IMR-90 (cell line): Measurements from ENCODE around the gene FAM186B. TPM values are rescaled to one million over a fixed set of nuclear protein-coding genes. Genes with fewer than 3 reads are reported as not detected.

Experiments
- ATAC-seq: fragments of 200-7000 bp; cut with Tn5 transposase; 2 replicates; pipeline ENCODE4 v1.9.1; 2020; ENCODE audit warnings: low read depth, mild to moderate bottlenecking, moderate library complexity
- BruUV-seq: library from RNA; stranded (reverse); fragments of 400-500 nt; replicated peaks from 2 replicates; lab custom pipeline; 2021; lab: Mats Ljungman, UMichigan
- CTCF ChIA-PET: fragments of 300-600 bp; formaldehyde crosslinking; extraction: SDS; loops from one replicate; lab custom pipeline; 2021; ENCODE audit warnings: antibody characterized with exemption; lab: Yijun Ruan, JAX
- POLR2A ChIA-PET: fragments of 300-600 bp; sonication (Branson Sonifier 250); formaldehyde crosslinking; loops from one replicate; lab custom pipeline; 2022; ENCODE audit warnings: antibody characterized with exemption; ENCODE audit not compliant: unreplicated experiment; lab: Charles Lee
- DNase-seq: peaks from one replicate; pipeline ENCODE4 v3.0.0; 2013
- H2AFZ ChIP-seq: replicated peaks from 2 replicates; pipeline ENCODE3; 2013; ENCODE audit warnings: low read length, mild to moderate bottlenecking; ENCODE audit not compliant: poor library complexity
- H2AK5ac ChIP-seq: 2 replicates; pipeline ENCODE4 v1.6.1; 2013; ENCODE audit warnings: low read depth, low read length, inconsistent platforms
- H2AK9ac ChIP-seq: replicated peaks from 2 replicates; pipeline ENCODE3; 2013; ENCODE audit warnings: mild to moderate bottlenecking, low read depth, low read length, moderate library complexity; ENCODE audit not compliant: poor library complexity
- H2BK120ac ChIP-seq: 2 replicates; pipeline ENCODE4 v1.6.1; 2013; ENCODE audit warnings: low read depth, low read length, inconsistent platforms
- H2BK15ac ChIP-seq: 3 replicates; pipeline ENCODE4 v1.6.1; 2013; ENCODE audit warnings: low read depth, low read length, inconsistent platforms
- H2BK20ac ChIP-seq: 2 replicates; pipeline ENCODE4 v1.6.1; 2013; ENCODE audit warnings: low read depth, mild to moderate bottlenecking, inconsistent platforms, low read length, moderate library complexity
- H2BK5ac ChIP-seq: 2 replicates; pipeline ENCODE4 v1.6.1; 2013; ENCODE audit warnings: mild to moderate bottlenecking, low read depth, low read length, inconsistent platforms; ENCODE audit not compliant: poor library complexity, severe bottlenecking
- H3K14ac ChIP-seq: replicated peaks from 2 replicates; pipeline ENCODE4 v1.6.1; 2013; ENCODE audit warnings: low read depth, low read length, inconsistent platforms
- H3K18ac ChIP-seq: 2 replicates; pipeline ENCODE4 v1.6.1; 2013; ENCODE audit warnings: low read depth, low read length, control low read depth
- H3K23ac ChIP-seq: 2 replicates; pipeline ENCODE4 v1.6.1; 2013; ENCODE audit warnings: low read depth, low read length, inconsistent platforms
- H3K27ac ChIP-seq: 2 replicates; pipeline ENCODE4 v1.5.1; 2013; ENCODE audit warnings: mild to moderate bottlenecking, control low read depth, low read length; ENCODE audit not compliant: insufficient read depth
- H3K27me3 ChIP-seq: 2 replicates; pipeline ENCODE4 v1.6.1; 2013; ENCODE audit warnings: low read length; ENCODE audit not compliant: control insufficient read depth, insufficient read depth
- H3K36me3 ChIP-seq: 2 replicates; pipeline ENCODE4 v1.6.1; 2013; ENCODE audit warnings: low read length, mixed read lengths; ENCODE audit not compliant: control insufficient read depth, insufficient read depth
- H3K4ac ChIP-seq: 2 replicates; pipeline ENCODE4 v1.6.1; 2013; ENCODE audit warnings: low read depth, low read length, inconsistent platforms
- H3K4me1 ChIP-seq: 2 replicates; pipeline ENCODE4 v1.6.1; 2013; ENCODE audit warnings: low read length, mixed read lengths; ENCODE audit not compliant: control insufficient read depth, insufficient read depth
- H3K4me2 ChIP-seq: 2 replicates; pipeline ENCODE4 v1.6.1; 2013; ENCODE audit warnings: low read depth, mild to moderate bottlenecking, control low read depth, low read length, moderate library complexity
- H3K4me3 ChIP-seq: 2 replicates; pipeline ENCODE4 v1.5.1; 2013; ENCODE audit warnings: low read depth, mild to moderate bottlenecking, control low read depth, low read length, moderate library complexity; ENCODE audit not compliant: insufficient read depth
- H3K56ac ChIP-seq: 2 replicates; pipeline ENCODE4 v1.6.1; 2013; ENCODE audit warnings: low read length, inconsistent platforms; ENCODE audit not compliant: insufficient read depth; ENCODE audit errors: extremely low read depth
- H3K79me1 ChIP-seq, 2 experiments: 2 replicates each; pipeline ENCODE4 v1.6.1; 2013; ENCODE audit warnings: low read length in 2 of 2, inconsistent platforms in 1 of 2, low read depth in 1 of 2
- H3K9ac ChIP-seq: 2 replicates; pipeline ENCODE4 v1.6.1; 2013; ENCODE audit warnings: low read depth, low read length, control low read depth
- H3K9me1 ChIP-seq: 2 replicates; pipeline ENCODE4 v1.6.1; 2013; ENCODE audit warnings: low read length, inconsistent platforms; ENCODE audit not compliant: insufficient read depth
- H3K9me3 ChIP-seq: 2 replicates; pipeline ENCODE4 v1.6.1; 2013; ENCODE audit warnings: low read length; ENCODE audit not compliant: control insufficient read depth, insufficient read depth
- H4K20me1 ChIP-seq: 2 replicates; pipeline ENCODE4 v1.6.1; 2013; ENCODE audit warnings: low read length, inconsistent platforms; ENCODE audit not compliant: insufficient read depth
- H4K5ac ChIP-seq: 2 replicates; pipeline ENCODE4 v1.6.1; 2013; ENCODE audit warnings: mild to moderate bottlenecking, low read depth, low read length, control low read depth
- H4K8ac ChIP-seq, 2 experiments: 2 replicates each; pipeline ENCODE4 v1.6.1; 2013; ENCODE audit warnings: low read depth in 2 of 2, low read length in 2 of 2, control low read depth in 1 of 2, inconsistent platforms in 1 of 2
- H4K91ac ChIP-seq: 2 replicates; pipeline ENCODE4 v1.6.1; 2013; ENCODE audit warnings: low read depth, low read length, inconsistent platforms; ENCODE audit not compliant: insufficient read depth
- BHLHE40 ChIP-seq: fragments of 150-350 bp; IDR thresholded peaks from 2 replicates; pipeline ENCODE4 v1.6.1; 2016; ENCODE audit warnings: mild to moderate bottlenecking, low read depth, low read length
- CHD1 ChIP-seq: IDR thresholded peaks from 2 replicates; pipeline ENCODE4 v1.6.1; 2012; ENCODE audit warnings: low read depth, low read length, improper control_type of control experiment
- MAFK ChIP-seq: IDR thresholded peaks from 2 replicates; pipeline ENCODE4 v1.6.1; 2012; ENCODE audit warnings: low read depth, low read length, improper control_type of control experiment
- MAZ ChIP-seq: IDR thresholded peaks from 2 replicates; pipeline ENCODE4 v1.6.1; 2012; ENCODE audit warnings: low read depth, mild to moderate bottlenecking, low read length, improper control_type of control experiment, moderate library complexity, borderline replicate concordance
- MXI1 ChIP-seq: IDR thresholded peaks from 2 replicates; pipeline ENCODE4 v1.6.1; 2012; ENCODE audit warnings: low read depth, mild to moderate bottlenecking, low read length, moderate library complexity, borderline replicate concordance
- NFE2L2 ChIP-seq: fragments of 150-350 bp; IDR thresholded peaks from 2 replicates; pipeline ENCODE4 v1.6.1; 2016; ENCODE audit warnings: low read depth, mild to moderate bottlenecking, low read length
- POLR2A ChIP-seq: IDR thresholded peaks from 2 replicates; pipeline ENCODE4 v1.6.1; 2012; ENCODE audit warnings: mild to moderate bottlenecking, low read depth, low read length
- RFX5 ChIP-seq: IDR thresholded peaks from 2 replicates; pipeline ENCODE4 v1.8.0; 2012; ENCODE audit warnings: low read depth, mild to moderate bottlenecking, low read length, moderate library complexity
- SMC3 ChIP-seq: fragments of 150-350 bp; IDR thresholded peaks from 2 replicates; pipeline ENCODE4 v1.6.1; 2016; ENCODE audit warnings: low read depth, mild to moderate bottlenecking, antibody characterized with exemption, low read length, moderate library complexity
- WGBS, 2 experiments: methylation state at CpG; one replicate each; pipeline versions ENCODE4 v1.1.5 to v1.1.7; 2013; ENCODE audit warnings: missing lambda C conversion rate in 2 of 2; ENCODE audit not compliant: insufficient read length in 1 of 2; ENCODE audit errors: extremely low coverage in 2 of 2; 5-methylcytosine and 5-hydroxymethylcytosine counted together
- dilution Hi-C: fragments of 300-500 bp; cut with HindIII; formaldehyde crosslinking; loops from one replicate; pipeline ENCODE4 v1.14.3; 2018; ENCODE audit warnings: low sequenced_read_pairs; ENCODE audit not compliant: unreplicated experiment
- in situ Hi-C: fragments of 300-500 bp; cut with MboI; formaldehyde crosslinking; loops from 3 replicates; pipeline ENCODE4 v1.14.3; 2019; ENCODE audit warnings: low sequenced_read_pairs, inconsistent platforms, mixed read lengths
- intact Hi-C: fragments of 100-400 bp; cut with micrococcal nuclease; formaldehyde crosslinking; loops from 2 replicates; pipeline ENCODE4 v1.10.0; 2022
- polyA plus RNA-seq, 3 experiments: library from polyadenylated mRNA; depleted of rRNA; stranded (reverse); fragments of >200 nt; gene quantifications; 2 replicates each; pipeline ENCODE4 v1.2.3, GENCODE V29; 2012; ENCODE audit warnings: low replicate concordance in 1 of 3
- total RNA-seq: library from RNA; depleted of rRNA; stranded (reverse); fragments of >200 nt; gene quantifications from 2 replicates; pipeline ENCODE4 v1.2.3, GENCODE V29; 2012
- TF ChIP-seq, protein P1 (sequence below): conservative IDR thresholded peaks from 2 replicates; pipeline ENCODE4 v1.5.1; 2012; ENCODE audit warnings: mild to moderate bottlenecking, low read depth, low read length, improper control_type of control experiment
- TF ChIP-seq, protein P2 (sequence below): fragments of 150-350 bp; IDR thresholded peaks from 2 replicates; pipeline ENCODE4 v1.6.1; 2016; ENCODE audit warnings: low read depth, mild to moderate bottlenecking, low read length, moderate library complexity, borderline replicate concordance
- TF ChIP-seq, protein P3 (sequence below): fragments of 150-350 bp; IDR thresholded peaks from 2 replicates; pipeline ENCODE4 v1.6.1; 2017; ENCODE audit warnings: mild to moderate bottlenecking, antibody characterized with exemption, low read length, low read depth

FAM186B gene
- total and polyA plus RNA-seq, 2 of the 4 experiments (the other 2 are of a cell fraction) = 0.10 to 0.18 TPM

DNA sequence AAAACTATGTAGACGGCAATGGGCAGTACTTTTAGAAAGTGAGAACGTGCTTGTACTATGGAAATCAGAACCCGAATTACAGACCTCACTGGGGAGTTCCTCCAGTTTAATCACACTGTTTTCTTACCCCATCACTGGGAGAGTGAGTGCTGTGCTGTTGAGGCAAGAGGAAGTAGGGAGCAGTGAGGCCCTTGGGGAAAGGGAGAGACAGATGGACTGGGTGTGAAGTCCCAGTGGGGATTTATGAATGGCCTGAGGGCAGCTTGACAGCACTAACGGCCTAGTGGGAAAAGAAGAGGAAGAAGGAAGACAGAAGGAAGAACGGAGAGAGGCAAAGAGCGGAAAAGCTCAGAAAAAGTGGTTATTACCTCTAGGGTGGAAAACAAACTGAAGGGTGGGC lies 43.2 kb downstream of the FAM186B start:
- DNase-seq = no peak
- Histone ChIP-seq H2BK15ac (no peak overlapping the region), H4K91ac (no peak overlapping the region), H3K4me3 (no peak overlapping the region), H2BK120ac (no peak overlapping the region), H2AK5ac (no peak overlapping the region), H3K9me3 (no peaks in the 10 kb centered on the region), H3K4me2 (no peak overlapping the region), H2AFZ (no peak overlapping the region), H3K27me3 (no peaks in the 10 kb centered on the region), H3K56ac (no peak overlapping the region), H3K14ac (no peak overlapping the region), H2BK5ac (no peak overlapping the region), H3K23ac (no peak overlapping the region), H3K79me1 (peaks cover 22 to 25% of the 10 kb centered on the region in 2 experiments), H4K5ac (no peak overlapping the region), H3K4ac (no peak overlapping the region), H2BK20ac (no peak overlapping the region), H3K4me1 (peaks cover 2% of the 10 kb centered on the region; the same call in 1 of the 2 replicates), H4K8ac (no peak overlapping the region), H3K9me1 (0 out of 2 replicates have a peak, but pooled peaks cover 3% of the 10 kb centered on the region), H3K27ac (no peak overlapping the region), H3K36me3 (peaks cover 58% of the 10 kb centered on the region), H3K9ac (no peak overlapping the region), H4K20me1 (no peaks in the 10 kb centered on the region), H2AK9ac (no peak overlapping the region), H3K18ac (no peak overlapping the region)
- no peak for ATAC-seq
- ChIA-PET CTCF (no interaction called here), POLR2A (no interaction called here)
- no TSS peak for BruUV-seq
- dilution Hi-C loops = no loop called here
- in situ Hi-C loops = no loop called here
- WGBS, 2 experiments = 69% methylated on average over 2 of the region's 6 CpGs; no CpG with 5 or more reads in 1 of the 2 experiments
- TF ChIP-seq SMC3 (no peak), MAFK (no peak), MXI1 (no peak), POLR2A (no peak), BHLHE40 (no peak), MAZ (no peak), NFE2L2 (no peak), RFX5 (no peak), CHD1 (no peak)
- TF ChIP-seq, protein P1, sequence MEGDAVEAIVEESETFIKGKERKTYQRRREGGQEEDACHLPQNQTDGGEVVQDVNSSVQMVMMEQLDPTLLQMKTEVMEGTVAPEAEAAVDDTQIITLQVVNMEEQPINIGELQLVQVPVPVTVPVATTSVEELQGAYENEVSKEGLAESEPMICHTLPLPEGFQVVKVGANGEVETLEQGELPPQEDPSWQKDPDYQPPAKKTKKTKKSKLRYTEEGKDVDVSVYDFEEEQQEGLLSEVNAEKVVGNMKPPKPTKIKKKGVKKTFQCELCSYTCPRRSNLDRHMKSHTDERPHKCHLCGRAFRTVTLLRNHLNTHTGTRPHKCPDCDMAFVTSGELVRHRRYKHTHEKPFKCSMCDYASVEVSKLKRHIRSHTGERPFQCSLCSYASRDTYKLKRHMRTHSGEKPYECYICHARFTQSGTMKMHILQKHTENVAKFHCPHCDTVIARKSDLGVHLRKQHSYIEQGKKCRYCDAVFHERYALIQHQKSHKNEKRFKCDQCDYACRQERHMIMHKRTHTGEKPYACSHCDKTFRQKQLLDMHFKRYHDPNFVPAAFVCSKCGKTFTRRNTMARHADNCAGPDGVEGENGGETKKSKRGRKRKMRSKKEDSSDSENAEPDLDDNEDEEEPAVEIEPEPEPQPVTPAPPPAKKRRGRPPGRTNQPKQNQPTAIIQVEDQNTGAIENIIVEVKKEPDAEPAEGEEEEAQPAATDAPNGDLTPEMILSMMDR = no peak
- TF ChIP-seq, protein P2, sequence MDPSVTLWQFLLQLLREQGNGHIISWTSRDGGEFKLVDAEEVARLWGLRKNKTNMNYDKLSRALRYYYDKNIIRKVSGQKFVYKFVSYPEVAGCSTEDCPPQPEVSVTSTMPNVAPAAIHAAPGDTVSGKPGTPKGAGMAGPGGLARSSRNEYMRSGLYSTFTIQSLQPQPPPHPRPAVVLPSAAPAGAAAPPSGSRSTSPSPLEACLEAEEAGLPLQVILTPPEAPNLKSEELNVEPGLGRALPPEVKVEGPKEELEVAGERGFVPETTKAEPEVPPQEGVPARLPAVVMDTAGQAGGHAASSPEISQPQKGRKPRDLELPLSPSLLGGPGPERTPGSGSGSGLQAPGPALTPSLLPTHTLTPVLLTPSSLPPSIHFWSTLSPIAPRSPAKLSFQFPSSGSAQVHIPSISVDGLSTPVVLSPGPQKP = no peak
- TF ChIP-seq, protein P3, sequence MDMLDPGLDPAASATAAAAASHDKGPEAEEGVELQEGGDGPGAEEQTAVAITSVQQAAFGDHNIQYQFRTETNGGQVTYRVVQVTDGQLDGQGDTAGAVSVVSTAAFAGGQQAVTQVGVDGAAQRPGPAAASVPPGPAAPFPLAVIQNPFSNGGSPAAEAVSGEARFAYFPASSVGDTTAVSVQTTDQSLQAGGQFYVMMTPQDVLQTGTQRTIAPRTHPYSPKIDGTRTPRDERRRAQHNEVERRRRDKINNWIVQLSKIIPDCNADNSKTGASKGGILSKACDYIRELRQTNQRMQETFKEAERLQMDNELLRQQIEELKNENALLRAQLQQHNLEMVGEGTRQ = no peak
- intact Hi-C loops = no loop called here
